Liver (tissue), 9 donors: ENCODE measurements around the gene DCT. TPM values are rescaled to one million over a fixed set of nuclear protein-coding genes. Genes with fewer than 3 reads are reported as not detected.

Source experiments
- DNase-seq: peaks from one replicate; pipeline ENCODE4 v3.0.0-alpha.2; 2017; ENCODE audit warnings: low spot score
- H3K27ac ChIP-seq, 2 donors: one replicate each; pipeline ENCODE4 v1.7.0; 2013; ENCODE audit warnings: inconsistent platforms in 2 of 2, low read length in 2 of 2, control low read depth in 1 of 2, low read depth in 1 of 2, mild to moderate bottlenecking in 1 of 2
- H3K27me3 ChIP-seq, 4 donors: one replicate each; pipeline versions ENCODE4 v1.6.1 to v1.7.0; 2013; ENCODE audit warnings: low read length in 3 of 4, inconsistent platforms in 1 of 4, mild to moderate bottlenecking in 1 of 4, moderate library complexity in 1 of 4; ENCODE audit not compliant: control insufficient read depth in 4 of 4, insufficient read depth in 4 of 4
- H3K36me3 ChIP-seq, 4 donors: one replicate each; pipeline versions ENCODE4 v1.6.1 to v1.7.0; 2013; ENCODE audit warnings: low read length in 3 of 4, mild to moderate bottlenecking in 3 of 4, low read depth in 1 of 4, moderate library complexity in 1 of 4; ENCODE audit not compliant: control insufficient read depth in 4 of 4, insufficient read depth in 3 of 4
- H3K4me1 ChIP-seq, 4 donors: one replicate each; pipeline versions ENCODE4 v1.6.1 to v1.7.0; 2013; ENCODE audit warnings: low read length in 3 of 4, mild to moderate bottlenecking in 3 of 4, moderate library complexity in 1 of 4; ENCODE audit not compliant: control insufficient read depth in 4 of 4, insufficient read depth in 4 of 4
- H3K4me3 ChIP-seq, 3 donors: one replicate each; pipeline versions ENCODE4 v1.6.1 to v1.7.0; 2013; ENCODE audit warnings: low read length in 3 of 3, control low read depth in 1 of 3, low read depth in 1 of 3, mild to moderate bottlenecking in 1 of 3
- H3K9ac ChIP-seq, 2 donors: one replicate each; pipeline ENCODE4 v1.7.0; 2013; ENCODE audit warnings: low read length in 2 of 2, mild to moderate bottlenecking in 2 of 2, moderate library complexity in 2 of 2, control low read depth in 1 of 2, low read depth in 1 of 2
- H3K9me3 ChIP-seq, 4 donors: one replicate each; pipeline versions ENCODE4 v1.6.1 to v1.7.0; 2013; ENCODE audit warnings: low read length in 3 of 4; ENCODE audit not compliant: control insufficient read depth in 4 of 4
- EGR1 ChIP-seq, 2 donors: IDR thresholded peaks; 2 replicates each; pipeline ENCODE4 v1.6.1; 2016 to 2018; ENCODE audit warnings: antibody characterized with exemption in 2 of 2, low read depth in 2 of 2
- FOXA1 ChIP-seq: IDR thresholded peaks from 2 replicates; pipeline ENCODE4 v1.6.1; 2016; ENCODE audit warnings: antibody characterized with exemption
- FOXA2 ChIP-seq: IDR thresholded peaks from 2 replicates; pipeline ENCODE4 v1.6.1; 2016; ENCODE audit warnings: antibody characterized with exemption
- GABPA ChIP-seq, 2 donors: IDR thresholded peaks in 1 of 2; conservative IDR thresholded peaks in 1 of 2; 2 replicates each; pipeline ENCODE4 v1.6.1; 2016; ENCODE audit warnings: antibody characterized with exemption in 2 of 2, mild to moderate bottlenecking in 1 of 2, moderate library complexity in 1 of 2
- HNF4A ChIP-seq, 2 donors: conservative IDR thresholded peaks; 2 replicates each; pipeline ENCODE4 v1.6.1; 2016; ENCODE audit warnings: antibody characterized with exemption in 2 of 2, mild to moderate bottlenecking in 2 of 2
- HNF4G ChIP-seq: IDR thresholded peaks from 2 replicates; pipeline ENCODE4 v1.6.1; 2016; ENCODE audit warnings: antibody characterized with exemption
- JUND ChIP-seq, 2 donors: IDR thresholded peaks; 2 replicates each; pipeline ENCODE4 v1.6.1; 2016; ENCODE audit warnings: antibody characterized with exemption in 2 of 2
- NR2F2 ChIP-seq: IDR thresholded peaks from 2 replicates; pipeline ENCODE4 v1.6.1; 2016; ENCODE audit warnings: antibody characterized with exemption
- RAD21 ChIP-seq, 2 donors: IDR thresholded peaks; 2 replicates each; pipeline ENCODE4 v1.6.1; 2016; ENCODE audit warnings: antibody characterized with exemption in 2 of 2, mild to moderate bottlenecking in 2 of 2
- RXRA ChIP-seq, 2 donors: IDR thresholded peaks; 2 replicates each; pipeline ENCODE4 v1.6.1; 2017 to 2018; ENCODE audit warnings: antibody characterized with exemption in 2 of 2, mild to moderate bottlenecking in 1 of 2
- SP1 ChIP-seq: IDR thresholded peaks from 2 replicates; pipeline ENCODE4 v1.6.1; 2018; ENCODE audit warnings: antibody characterized with exemption, mild to moderate bottlenecking
- TAF1 ChIP-seq: conservative IDR thresholded peaks from 2 replicates; pipeline ENCODE4 v1.6.1; 2016; ENCODE audit warnings: antibody characterized with exemption, mild to moderate bottlenecking
- YY1 ChIP-seq: IDR thresholded peaks from 2 replicates; pipeline ENCODE4 v1.6.1; 2016; ENCODE audit warnings: antibody characterized with exemption, mild to moderate bottlenecking
- WGBS: extraction: QIAGEN DNeasy Blood & Tissue Kit; methylation state at CpG from one replicate; pipeline ENCODE4 v1.1.7; 2013; 5-methylcytosine and 5-hydroxymethylcytosine counted together
- polyA plus RNA-seq, 2 donors: library from polyadenylated mRNA; stranded (reverse) in 1 of 2; unstranded in 1 of 2; fragments of 200-250 nt in 1 of 2; fragments of >200 nt in 1 of 2; fragmentation: Nextera tagmentation in 1 of 2; extraction: Ambion mirVana in 1 of 2; gene quantifications; one replicate each; pipeline versions ENCODE4 v1.2.1 to v1.2.3, GENCODE V29; 2013 to 2015
- total RNA-seq, 2 donors: library from RNA; depleted of rRNA; stranded (reverse); fragments of >200 nt; gene quantifications; one replicate each; pipeline ENCODE4 v1.2.3, GENCODE V29; 2014
- TF ChIP-seq, protein P1 (sequence below): IDR thresholded peaks from 2 replicates; pipeline ENCODE4 v1.6.1; 2016; ENCODE audit warnings: antibody characterized with exemption
- TF ChIP-seq, protein P2 (sequence below): fragments of 150-350 bp; IDR thresholded peaks from 2 replicates; pipeline ENCODE4 v1.5.1; 2017; ENCODE audit warnings: improper control_type of control experiment, low read depth, low read length; ENCODE audit not compliant: missing input control
- TF ChIP-seq, protein P3 (sequence below): IDR thresholded peaks from 2 replicates; pipeline ENCODE4 v1.6.1; 2016; ENCODE audit warnings: antibody characterized with exemption, mild to moderate bottlenecking
- TF ChIP-seq, protein P4 (sequence below): IDR thresholded peaks from 2 replicates; pipeline ENCODE4 v1.6.1; 2016; ENCODE audit warnings: antibody characterized with exemption
- TF ChIP-seq, protein P5 (sequence below): IDR thresholded peaks from 2 replicates; pipeline ENCODE4 v1.6.1; 2016; ENCODE audit warnings: antibody characterized with exemption
- donor health status: healthy.
- donor health status: healthy.
- donor health status: healthy.
- donor health status: healthy.
- donor health status: healthy.

Gene DCT
- total and polyA plus RNA-seq, 4 donors: 0.08 to 0.19 TPM; not detected in 2

DNA sequence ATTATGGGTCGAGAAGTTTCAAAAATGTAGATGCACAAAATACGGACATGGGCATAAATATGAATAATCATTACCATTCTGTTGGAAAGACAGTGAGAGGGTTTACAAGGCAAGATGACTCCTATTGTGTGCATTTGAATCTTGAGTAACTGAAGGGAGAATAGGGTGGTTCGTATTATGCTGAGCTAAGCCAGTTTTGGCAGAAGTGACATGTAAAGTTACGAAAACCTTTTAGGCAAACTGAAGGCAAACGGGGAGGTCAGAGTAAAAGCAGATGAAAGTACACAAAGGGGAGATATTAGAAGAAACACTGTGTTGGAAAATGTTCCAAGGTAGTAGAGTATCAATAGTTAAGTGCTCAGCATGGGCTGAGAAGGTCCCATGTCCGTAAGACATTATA lies 16.8 kb downstream of the DCT start (continued):
- TF ChIP-seq, protein P1, sequence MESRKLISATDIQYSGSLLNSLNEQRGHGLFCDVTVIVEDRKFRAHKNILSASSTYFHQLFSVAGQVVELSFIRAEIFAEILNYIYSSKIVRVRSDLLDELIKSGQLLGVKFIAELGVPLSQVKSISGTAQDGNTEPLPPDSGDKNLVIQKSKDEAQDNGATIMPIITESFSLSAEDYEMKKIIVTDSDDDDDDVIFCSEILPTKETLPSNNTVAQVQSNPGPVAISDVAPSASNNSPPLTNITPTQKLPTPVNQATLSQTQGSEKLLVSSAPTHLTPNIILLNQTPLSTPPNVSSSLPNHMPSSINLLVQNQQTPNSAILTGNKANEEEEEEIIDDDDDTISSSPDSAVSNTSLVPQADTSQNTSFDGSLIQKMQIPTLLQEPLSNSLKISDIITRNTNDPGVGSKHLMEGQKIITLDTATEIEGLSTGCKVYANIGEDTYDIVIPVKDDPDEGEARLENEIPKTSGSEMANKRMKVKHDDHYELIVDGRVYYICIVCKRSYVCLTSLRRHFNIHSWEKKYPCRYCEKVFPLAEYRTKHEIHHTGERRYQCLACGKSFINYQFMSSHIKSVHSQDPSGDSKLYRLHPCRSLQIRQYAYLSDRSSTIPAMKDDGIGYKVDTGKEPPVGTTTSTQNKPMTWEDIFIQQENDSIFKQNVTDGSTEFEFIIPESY: no peak

DNA sequence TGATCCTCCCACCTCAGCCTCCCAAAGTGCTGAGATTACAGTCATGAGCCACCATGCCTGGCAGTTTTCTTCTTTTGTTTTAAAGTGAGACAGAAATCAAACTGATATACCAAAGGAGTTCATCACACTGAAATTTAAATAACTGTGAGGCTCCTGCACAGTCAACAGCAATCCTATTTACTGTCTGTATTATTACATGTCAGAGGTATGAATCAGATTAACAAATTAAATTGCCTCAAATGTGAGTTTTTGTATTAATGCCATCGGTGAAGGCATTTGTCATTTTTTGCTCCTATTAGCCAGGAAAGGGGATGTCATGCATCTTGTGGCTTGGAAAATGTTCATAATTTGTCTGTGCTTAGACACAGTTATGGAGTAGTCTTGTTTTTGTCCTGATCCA lies 20.4 kb downstream of the DCT start:
- 96% methylated on average over 1 of the region's 1 CpG for WGBS

More for the DNA sequence above, 20.4 kb downstream of the DCT start:
- no peak for DNase-seq
- Histone ChIP-seq H3K9ac (no peak overlapping the region), H3K27ac (no peak overlapping the region), H3K9me3 (no peaks in the 10 kb centered on the region), H3K36me3 (no peaks in the 10 kb centered on the region), H3K4me1 (peaks cover 0 to 5% (median 0%) of the 10 kb centered on the region in 4 donors), H3K27me3 (no peaks in the 10 kb centered on the region), H3K4me3 (no peak overlapping the region)
- TF ChIP-seq HNF4G (no peak), SP1 (no peak), GABPA (IDR thresholded peaks at IDR 0.05 in 1 of 2, conservative IDR thresholded peaks at IDR 0.05 in 1 of 2) (no peak), RAD21 (IDR thresholded peaks at IDR 0.05) (no peak), FOXA1 (no peak), RXRA (IDR thresholded peaks at IDR 0.05) (no peak), TAF1 (no peak), JUND (IDR thresholded peaks at IDR 0.05) (no peak), EGR1 (IDR thresholded peaks at IDR 0.05; ENCODE audit: low read depth in 2 of 2) (no peak), YY1 (no peak), HNF4A (conservative IDR thresholded peaks at IDR 0.05) (no peak), NR2F2 (no peak), FOXA2 (no peak)
- TF ChIP-seq, protein P1: no peak
- TF ChIP-seq, protein P2, sequence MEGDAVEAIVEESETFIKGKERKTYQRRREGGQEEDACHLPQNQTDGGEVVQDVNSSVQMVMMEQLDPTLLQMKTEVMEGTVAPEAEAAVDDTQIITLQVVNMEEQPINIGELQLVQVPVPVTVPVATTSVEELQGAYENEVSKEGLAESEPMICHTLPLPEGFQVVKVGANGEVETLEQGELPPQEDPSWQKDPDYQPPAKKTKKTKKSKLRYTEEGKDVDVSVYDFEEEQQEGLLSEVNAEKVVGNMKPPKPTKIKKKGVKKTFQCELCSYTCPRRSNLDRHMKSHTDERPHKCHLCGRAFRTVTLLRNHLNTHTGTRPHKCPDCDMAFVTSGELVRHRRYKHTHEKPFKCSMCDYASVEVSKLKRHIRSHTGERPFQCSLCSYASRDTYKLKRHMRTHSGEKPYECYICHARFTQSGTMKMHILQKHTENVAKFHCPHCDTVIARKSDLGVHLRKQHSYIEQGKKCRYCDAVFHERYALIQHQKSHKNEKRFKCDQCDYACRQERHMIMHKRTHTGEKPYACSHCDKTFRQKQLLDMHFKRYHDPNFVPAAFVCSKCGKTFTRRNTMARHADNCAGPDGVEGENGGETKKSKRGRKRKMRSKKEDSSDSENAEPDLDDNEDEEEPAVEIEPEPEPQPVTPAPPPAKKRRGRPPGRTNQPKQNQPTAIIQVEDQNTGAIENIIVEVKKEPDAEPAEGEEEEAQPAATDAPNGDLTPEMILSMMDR: no peak
- TF ChIP-seq, protein P3, sequence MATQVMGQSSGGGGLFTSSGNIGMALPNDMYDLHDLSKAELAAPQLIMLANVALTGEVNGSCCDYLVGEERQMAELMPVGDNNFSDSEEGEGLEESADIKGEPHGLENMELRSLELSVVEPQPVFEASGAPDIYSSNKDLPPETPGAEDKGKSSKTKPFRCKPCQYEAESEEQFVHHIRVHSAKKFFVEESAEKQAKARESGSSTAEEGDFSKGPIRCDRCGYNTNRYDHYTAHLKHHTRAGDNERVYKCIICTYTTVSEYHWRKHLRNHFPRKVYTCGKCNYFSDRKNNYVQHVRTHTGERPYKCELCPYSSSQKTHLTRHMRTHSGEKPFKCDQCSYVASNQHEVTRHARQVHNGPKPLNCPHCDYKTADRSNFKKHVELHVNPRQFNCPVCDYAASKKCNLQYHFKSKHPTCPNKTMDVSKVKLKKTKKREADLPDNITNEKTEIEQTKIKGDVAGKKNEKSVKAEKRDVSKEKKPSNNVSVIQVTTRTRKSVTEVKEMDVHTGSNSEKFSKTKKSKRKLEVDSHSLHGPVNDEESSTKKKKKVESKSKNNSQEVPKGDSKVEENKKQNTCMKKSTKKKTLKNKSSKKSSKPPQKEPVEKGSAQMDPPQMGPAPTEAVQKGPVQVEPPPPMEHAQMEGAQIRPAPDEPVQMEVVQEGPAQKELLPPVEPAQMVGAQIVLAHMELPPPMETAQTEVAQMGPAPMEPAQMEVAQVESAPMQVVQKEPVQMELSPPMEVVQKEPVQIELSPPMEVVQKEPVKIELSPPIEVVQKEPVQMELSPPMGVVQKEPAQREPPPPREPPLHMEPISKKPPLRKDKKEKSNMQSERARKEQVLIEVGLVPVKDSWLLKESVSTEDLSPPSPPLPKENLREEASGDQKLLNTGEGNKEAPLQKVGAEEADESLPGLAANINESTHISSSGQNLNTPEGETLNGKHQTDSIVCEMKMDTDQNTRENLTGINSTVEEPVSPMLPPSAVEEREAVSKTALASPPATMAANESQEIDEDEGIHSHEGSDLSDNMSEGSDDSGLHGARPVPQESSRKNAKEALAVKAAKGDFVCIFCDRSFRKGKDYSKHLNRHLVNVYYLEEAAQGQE: no peak
- TF ChIP-seq, protein P4, sequence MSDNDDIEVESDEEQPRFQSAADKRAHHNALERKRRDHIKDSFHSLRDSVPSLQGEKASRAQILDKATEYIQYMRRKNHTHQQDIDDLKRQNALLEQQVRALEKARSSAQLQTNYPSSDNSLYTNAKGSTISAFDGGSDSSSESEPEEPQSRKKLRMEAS: no peak
- TF ChIP-seq, protein P5, sequence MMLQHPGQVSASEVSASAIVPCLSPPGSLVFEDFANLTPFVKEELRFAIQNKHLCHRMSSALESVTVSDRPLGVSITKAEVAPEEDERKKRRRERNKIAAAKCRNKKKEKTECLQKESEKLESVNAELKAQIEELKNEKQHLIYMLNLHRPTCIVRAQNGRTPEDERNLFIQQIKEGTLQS: no peak
